Measurements from ENCODE around the gene CD109. TPM values are rescaled to one million over a fixed set of nuclear protein-coding genes. Genes with fewer than 3 reads are reported as not detected.

The CD109 gene
- total and polyA plus RNA-seq, 2 of the 4 experiments (the other 2 are of a cell fraction): 3.6 to 5.0 TPM

DNA sequence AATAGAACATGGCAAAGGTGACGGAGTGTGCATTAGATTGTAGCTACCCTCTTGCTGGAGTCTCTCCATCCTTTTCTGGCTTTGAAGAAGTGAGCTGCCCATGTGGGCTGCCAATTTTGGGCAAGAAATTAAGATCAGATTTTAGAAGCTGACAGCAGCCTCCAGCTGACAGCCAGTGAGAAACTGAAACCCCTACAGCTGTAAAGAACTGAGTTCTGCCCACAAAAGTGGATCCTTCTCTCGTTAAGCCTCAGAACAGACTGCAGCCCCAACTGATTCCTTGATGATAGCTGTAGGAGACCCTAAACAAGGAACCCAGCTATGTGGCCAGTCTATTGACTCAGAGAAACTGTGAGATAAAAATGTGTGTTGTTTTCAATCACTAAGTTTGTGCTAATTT lies 134.1 kb downstream of the CD109 start:
- H2AK5ac ChIP-seq (ENCODE audit: low read depth, low read length): no peak overlapping the region
- no peaks in the 10 kb centered on the region for H3K79me1 ChIP-seq (ENCODE audit: low read depth in 1 of 2, low read length in 2 of 2)
- H2BK20ac ChIP-seq (ENCODE audit: low read depth, low read length): no peak overlapping the region
- ChIA-PET CTCF (interaction anchor here (0.5 kb wide), 1 partner anchor 56 kb away, joined by 3 read pairs; no protein-coding TSS in a partner anchor), POLR2A (ENCODE audit: unreplicated experiment) (no interaction called here)
- no peak overlapping the region for H3K4me3 ChIP-seq (ENCODE audit: insufficient read depth, low read depth, low read length)
- H3K4me2 ChIP-seq (ENCODE audit: low read depth, low read length): no peak overlapping the region
- H2AK9ac ChIP-seq (replicated peaks; ENCODE audit: low read depth, low read length, poor library complexity): no peak overlapping the region
- no peak overlapping the region for H3K9ac ChIP-seq (ENCODE audit: low read depth, low read length)
- dilution Hi-C loops (cut with HindIII; ENCODE audit: low sequenced_read_pairs, unreplicated experiment): no loop called here
- H2BK5ac ChIP-seq (ENCODE audit: low read depth, low read length, poor library complexity, severe bottlenecking): no peak overlapping the region
- no peak overlapping the region for H2BK15ac ChIP-seq (ENCODE audit: low read depth, low read length)
- H3K27me3 ChIP-seq (ENCODE audit: control insufficient read depth, insufficient read depth, low read length): no peaks in the 10 kb centered on the region
- H3K27ac ChIP-seq (ENCODE audit: insufficient read depth, low read length): no peak overlapping the region
- WGBS, 2 experiments (ENCODE audit: extremely low coverage in 2 of 2, insufficient read length in 1 of 2): no CpG with 5 or more reads among the region's 2 CpGs
- ATAC-seq (ENCODE audit: low read depth) (no peak), DNase-seq (no peak)
- no TSS peak for BruUV-seq (replicated peaks)
- H3K23ac ChIP-seq (ENCODE audit: low read depth, low read length): no peak overlapping the region
- no peak overlapping the region for H3K14ac ChIP-seq (replicated peaks; ENCODE audit: low read depth, low read length)
- no peaks in the 10 kb centered on the region for H3K36me3 ChIP-seq (ENCODE audit: control insufficient read depth, insufficient read depth, low read length)
- no peak overlapping the region for H3K18ac ChIP-seq (ENCODE audit: low read depth, low read length)
- no peak overlapping the region for H4K5ac ChIP-seq (ENCODE audit: low read depth, low read length)
- H2BK120ac ChIP-seq (ENCODE audit: low read depth, low read length): no peak overlapping the region
- H4K8ac ChIP-seq (ENCODE audit: low read depth in 2 of 2, low read length in 2 of 2): no peak overlapping the region
- intact Hi-C loops (cut with micrococcal nuclease): no loop called here
- H3K56ac ChIP-seq (ENCODE audit: extremely low read depth, insufficient read depth, low read length): no peak overlapping the region
- H3K9me1 ChIP-seq (ENCODE audit: insufficient read depth, low read length): no peaks in the 10 kb centered on the region
- in situ Hi-C loops (cut with MboI; ENCODE audit: low sequenced_read_pairs): no loop called here
- no peak overlapping the region for H3K4ac ChIP-seq (ENCODE audit: low read depth, low read length)
- H4K91ac ChIP-seq (ENCODE audit: insufficient read depth, low read depth, low read length): no peak overlapping the region
- TF ChIP-seq MAFK (IDR thresholded peaks at IDR 0.05; ENCODE audit: low read depth, low read length) (no peak), BHLHE40 (IDR thresholded peaks at IDR 0.05; ENCODE audit: low read depth, low read length) (no peak), CHD1 (IDR thresholded peaks at IDR 0.05; ENCODE audit: low read depth, low read length) (no peak), RAD21 (IDR thresholded peaks at IDR 0.05; ENCODE audit: low read length) (no peak), NFE2L2 (IDR thresholded peaks at IDR 0.05; ENCODE audit: low read depth, low read length) (no peak), USF2 (IDR thresholded peaks at IDR 0.05; ENCODE audit: low read depth, low read length) (no peak), SMC3 (IDR thresholded peaks at IDR 0.05; ENCODE audit: low read depth, low read length) (no peak), FOS (IDR thresholded peaks at IDR 0.05; ENCODE audit: low read depth, low read length) (no peak), CEBPB (IDR thresholded peaks at IDR 0.05; ENCODE audit: low read depth, low read length) (no peak), POLR2A (IDR thresholded peaks at IDR 0.05; ENCODE audit: low read depth, low read length) (no peak), RFX5 (IDR thresholded peaks at IDR 0.05; ENCODE audit: low read depth, low read length) (no peak), MXI1 (IDR thresholded peaks at IDR 0.05; ENCODE audit: borderline replicate concordance, low read depth, low read length) (no peak), MAZ (IDR thresholded peaks at IDR 0.05; ENCODE audit: borderline replicate concordance, low read depth, low read length) (no peak), RCOR1 (IDR thresholded peaks at IDR 0.05; ENCODE audit: insufficient replicate concordance, low read length) (no peak)
- TF ChIP-seq, protein P1, sequence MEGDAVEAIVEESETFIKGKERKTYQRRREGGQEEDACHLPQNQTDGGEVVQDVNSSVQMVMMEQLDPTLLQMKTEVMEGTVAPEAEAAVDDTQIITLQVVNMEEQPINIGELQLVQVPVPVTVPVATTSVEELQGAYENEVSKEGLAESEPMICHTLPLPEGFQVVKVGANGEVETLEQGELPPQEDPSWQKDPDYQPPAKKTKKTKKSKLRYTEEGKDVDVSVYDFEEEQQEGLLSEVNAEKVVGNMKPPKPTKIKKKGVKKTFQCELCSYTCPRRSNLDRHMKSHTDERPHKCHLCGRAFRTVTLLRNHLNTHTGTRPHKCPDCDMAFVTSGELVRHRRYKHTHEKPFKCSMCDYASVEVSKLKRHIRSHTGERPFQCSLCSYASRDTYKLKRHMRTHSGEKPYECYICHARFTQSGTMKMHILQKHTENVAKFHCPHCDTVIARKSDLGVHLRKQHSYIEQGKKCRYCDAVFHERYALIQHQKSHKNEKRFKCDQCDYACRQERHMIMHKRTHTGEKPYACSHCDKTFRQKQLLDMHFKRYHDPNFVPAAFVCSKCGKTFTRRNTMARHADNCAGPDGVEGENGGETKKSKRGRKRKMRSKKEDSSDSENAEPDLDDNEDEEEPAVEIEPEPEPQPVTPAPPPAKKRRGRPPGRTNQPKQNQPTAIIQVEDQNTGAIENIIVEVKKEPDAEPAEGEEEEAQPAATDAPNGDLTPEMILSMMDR (conservative IDR thresholded peaks at IDR 0.05; ENCODE audit: low read depth, low read length): no peak
- TF ChIP-seq, protein P2, sequence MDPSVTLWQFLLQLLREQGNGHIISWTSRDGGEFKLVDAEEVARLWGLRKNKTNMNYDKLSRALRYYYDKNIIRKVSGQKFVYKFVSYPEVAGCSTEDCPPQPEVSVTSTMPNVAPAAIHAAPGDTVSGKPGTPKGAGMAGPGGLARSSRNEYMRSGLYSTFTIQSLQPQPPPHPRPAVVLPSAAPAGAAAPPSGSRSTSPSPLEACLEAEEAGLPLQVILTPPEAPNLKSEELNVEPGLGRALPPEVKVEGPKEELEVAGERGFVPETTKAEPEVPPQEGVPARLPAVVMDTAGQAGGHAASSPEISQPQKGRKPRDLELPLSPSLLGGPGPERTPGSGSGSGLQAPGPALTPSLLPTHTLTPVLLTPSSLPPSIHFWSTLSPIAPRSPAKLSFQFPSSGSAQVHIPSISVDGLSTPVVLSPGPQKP (IDR thresholded peaks at IDR 0.05; ENCODE audit: borderline replicate concordance, low read depth, low read length): no peak
- no peaks in the 10 kb centered on the region for H3K9me3 ChIP-seq (ENCODE audit: control insufficient read depth, insufficient read depth, low read length)
- no peaks in the 10 kb centered on the region for H4K20me1 ChIP-seq (ENCODE audit: insufficient read depth, low read length)
- H3K4me1 ChIP-seq (ENCODE audit: control insufficient read depth, insufficient read depth, low read length): no peaks in the 10 kb centered on the region
- no peak overlapping the region for H2AFZ ChIP-seq (replicated peaks; ENCODE audit: low read length, poor library complexity)

Data from IMR-90 (cell line).